ENCODE results near the gene ZNF764.
"Not testable (repeated sequence)": the region's sequence is repeated elsewhere in the genome, so short reads cannot be mapped to it uniquely, and the experiment has no call there.

The ZNF764 gene

GRCh38 chr16:30546115-30546514, 12.1 kb downstream of the ZNF764 start:
- H3K4me3 ChIP-seq (ENCODE audit: low read depth, low read length), result no peak overlapping the region
- no peak for DNase-seq (ENCODE audit: low read depth)
- TF ChIP-seq CTCF (IDR thresholded peaks at IDR 0.05; ENCODE audit: control insufficient read depth, extremely low read depth, insufficient read depth), result no peak

GRCh38 chr16:30543067-30543466, 15.1 kb downstream of the ZNF764 start:
- TF ChIP-seq CTCF (IDR thresholded peaks at IDR 0.05; ENCODE audit: control insufficient read depth, extremely low read depth, insufficient read depth), result no peak
- DNase-seq (ENCODE audit: low read depth), result no peak

GRCh38 chr16:30541502-30542329, 16.5 kb downstream of the ZNF764 start:
- no peak overlapping the region for H3K4me3 ChIP-seq (ENCODE audit: low read depth, low read length)
- no peak for TF ChIP-seq CTCF (IDR thresholded peaks at IDR 0.05; ENCODE audit: control insufficient read depth, extremely low read depth, insufficient read depth)
- DNase-seq (ENCODE audit: low read depth), result no peak

More at GRCh38 chr16:30543067-30543466, 15.1 kb downstream of the ZNF764 start:
- no peak overlapping the region for H3K4me3 ChIP-seq (ENCODE audit: low read depth, low read length)

GRCh38 chr16:30540916-30541464, 17.2 kb downstream of the ZNF764 start:
- H3K4me3 ChIP-seq (ENCODE audit: low read depth, low read length); DNase-seq (ENCODE audit: low read depth): not testable (repeated sequence)

GRCh38 chr16:30539986-30540526, 18.1 kb downstream of the ZNF764 start:
- not testable (repeated sequence) for DNase-seq (ENCODE audit: low read depth)

GRCh38 chr16:30539000-30539964, 18.9 kb downstream of the ZNF764 start:
- DNase-seq (ENCODE audit: low read depth), result no peak
- H3K4me3 ChIP-seq (ENCODE audit: low read depth, low read length), result no peak overlapping the region
- no peak for TF ChIP-seq CTCF (IDR thresholded peaks at IDR 0.05; ENCODE audit: control insufficient read depth, extremely low read depth, insufficient read depth)

More at GRCh38 chr16:30539986-30540526, 18.1 kb downstream of the ZNF764 start:
- not testable (repeated sequence) for H3K4me3 ChIP-seq (ENCODE audit: low read depth, low read length)

GRCh38 chr16:30536391-30537024, 21.7 kb downstream of the ZNF764 start:
- H3K4me3 ChIP-seq (ENCODE audit: low read depth, low read length); DNase-seq (ENCODE audit: low read depth): not testable (repeated sequence)

Measured in LNCaP clone FGC (cell line).